ENCODE results near the gene SLC16A1.

DNA sequence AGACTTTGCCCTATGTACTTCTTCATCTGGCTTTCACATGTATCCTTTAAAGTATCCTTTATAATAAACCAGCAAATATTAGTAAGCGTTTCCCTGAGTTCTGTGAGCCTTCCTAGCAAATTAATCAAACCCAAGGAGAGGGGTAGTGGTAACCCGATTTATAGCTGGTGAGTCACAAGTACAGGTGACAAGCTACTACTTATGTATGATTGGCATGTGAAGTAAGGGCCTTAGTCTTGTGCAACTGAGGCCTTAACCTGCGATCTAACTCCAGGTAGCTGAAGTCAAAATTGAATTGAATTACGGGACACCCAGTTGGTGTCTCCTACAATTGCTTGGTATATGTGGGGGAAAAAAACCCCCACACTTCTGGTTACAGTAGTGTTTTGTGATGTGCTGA lies 26.0 kb downstream of the SLC16A1 start:
- TF ChIP-seq POLR2AphosphoS5 (IDR thresholded peaks at IDR 0.05) = no peak
- TF ChIP-seq, protein P1, sequence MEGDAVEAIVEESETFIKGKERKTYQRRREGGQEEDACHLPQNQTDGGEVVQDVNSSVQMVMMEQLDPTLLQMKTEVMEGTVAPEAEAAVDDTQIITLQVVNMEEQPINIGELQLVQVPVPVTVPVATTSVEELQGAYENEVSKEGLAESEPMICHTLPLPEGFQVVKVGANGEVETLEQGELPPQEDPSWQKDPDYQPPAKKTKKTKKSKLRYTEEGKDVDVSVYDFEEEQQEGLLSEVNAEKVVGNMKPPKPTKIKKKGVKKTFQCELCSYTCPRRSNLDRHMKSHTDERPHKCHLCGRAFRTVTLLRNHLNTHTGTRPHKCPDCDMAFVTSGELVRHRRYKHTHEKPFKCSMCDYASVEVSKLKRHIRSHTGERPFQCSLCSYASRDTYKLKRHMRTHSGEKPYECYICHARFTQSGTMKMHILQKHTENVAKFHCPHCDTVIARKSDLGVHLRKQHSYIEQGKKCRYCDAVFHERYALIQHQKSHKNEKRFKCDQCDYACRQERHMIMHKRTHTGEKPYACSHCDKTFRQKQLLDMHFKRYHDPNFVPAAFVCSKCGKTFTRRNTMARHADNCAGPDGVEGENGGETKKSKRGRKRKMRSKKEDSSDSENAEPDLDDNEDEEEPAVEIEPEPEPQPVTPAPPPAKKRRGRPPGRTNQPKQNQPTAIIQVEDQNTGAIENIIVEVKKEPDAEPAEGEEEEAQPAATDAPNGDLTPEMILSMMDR (IDR thresholded peaks at IDR 0.05) = no peak

Measured in breast epithelium (tissue), 3 donors.